Measurements from ENCODE around the gene CBFA2T3.

CBFA2T3 gene

GRCh38 chr16:88911136-88911945 is 65.7 kb downstream of the CBFA2T3 start:
- DNase-seq, result peak in 1 of 58 donors; percentile 44

DNA sequence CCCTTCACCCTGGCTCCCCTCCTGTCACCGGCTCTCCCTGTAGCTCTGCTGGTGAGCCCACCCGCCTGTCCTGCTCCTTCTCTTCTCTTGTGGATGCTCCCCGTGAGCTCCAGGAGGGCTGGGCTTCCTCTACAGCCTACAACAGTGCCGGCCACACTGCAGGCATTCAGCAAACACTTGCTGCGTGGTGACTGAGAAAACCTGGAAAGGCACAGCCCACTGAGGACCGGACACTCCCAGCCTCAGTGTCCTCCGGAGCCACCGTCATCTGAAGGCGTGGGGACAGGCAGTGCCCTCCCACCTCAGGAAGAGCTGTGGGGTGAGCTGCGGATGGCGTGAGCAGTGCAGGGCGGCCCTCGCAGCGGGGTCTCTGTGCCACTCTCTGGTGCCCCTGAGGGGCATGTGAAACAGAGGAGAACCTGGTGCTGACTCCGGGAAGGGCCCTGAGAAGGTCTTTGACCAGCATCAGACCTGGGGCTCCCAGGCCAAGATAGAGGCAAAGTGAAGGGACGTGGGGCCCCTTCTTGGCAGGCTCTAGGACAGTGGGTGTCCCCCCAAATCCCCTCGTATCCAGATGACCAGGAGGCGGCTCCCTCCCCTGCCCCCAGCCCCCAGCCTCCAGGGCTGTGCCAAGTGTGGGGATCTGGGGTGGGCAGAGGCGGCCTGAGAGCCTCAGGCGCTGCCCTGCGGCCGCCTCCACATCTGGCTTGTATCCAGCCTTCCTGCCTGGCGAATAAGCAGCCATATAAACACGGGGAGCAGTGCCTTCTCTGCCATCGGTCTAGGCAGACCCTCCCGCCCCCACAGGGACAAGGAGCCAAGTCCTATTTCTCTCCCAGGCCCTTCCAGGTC is 66.5 kb downstream of the CBFA2T3 start:
- DNase-seq, result no peak

DNA sequence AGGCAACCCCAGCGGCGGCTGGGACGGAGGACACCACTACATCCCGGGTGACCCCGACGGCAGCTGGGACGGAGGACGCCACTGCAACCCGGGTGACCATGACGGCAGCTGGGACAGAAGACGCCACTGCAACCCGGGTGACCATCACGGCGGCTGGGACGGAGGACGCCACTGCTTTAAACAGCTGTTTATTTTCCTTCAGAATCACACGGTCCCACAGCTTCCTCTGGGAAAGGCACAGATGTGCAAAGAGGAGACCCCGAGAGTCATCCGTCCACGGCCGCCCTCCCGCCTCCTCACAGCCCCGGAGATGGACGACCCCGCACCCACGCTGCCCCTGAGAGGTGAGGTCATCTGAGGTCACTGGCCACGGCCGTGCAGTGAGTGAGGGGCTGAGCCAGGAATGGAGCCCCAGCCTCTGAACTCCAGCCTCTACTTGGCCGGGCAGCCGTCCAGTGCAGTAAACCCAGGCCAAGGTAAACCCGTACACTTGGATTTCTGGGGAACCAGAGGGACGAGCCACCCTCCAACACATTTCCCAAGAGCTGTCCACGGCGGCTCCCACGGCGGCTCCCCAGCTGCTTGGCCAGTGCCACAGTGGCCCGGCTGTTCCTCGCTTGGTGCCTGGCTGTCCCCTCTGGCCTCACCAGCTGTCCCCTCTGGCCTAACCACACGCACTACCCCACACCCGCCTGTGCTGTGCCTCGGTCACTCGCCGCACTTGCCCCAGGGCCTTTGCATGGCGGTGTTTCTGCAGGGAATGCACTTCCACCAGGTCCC is 67.4 kb downstream of the CBFA2T3 start:
- no peak for DNase-seq

DNA sequence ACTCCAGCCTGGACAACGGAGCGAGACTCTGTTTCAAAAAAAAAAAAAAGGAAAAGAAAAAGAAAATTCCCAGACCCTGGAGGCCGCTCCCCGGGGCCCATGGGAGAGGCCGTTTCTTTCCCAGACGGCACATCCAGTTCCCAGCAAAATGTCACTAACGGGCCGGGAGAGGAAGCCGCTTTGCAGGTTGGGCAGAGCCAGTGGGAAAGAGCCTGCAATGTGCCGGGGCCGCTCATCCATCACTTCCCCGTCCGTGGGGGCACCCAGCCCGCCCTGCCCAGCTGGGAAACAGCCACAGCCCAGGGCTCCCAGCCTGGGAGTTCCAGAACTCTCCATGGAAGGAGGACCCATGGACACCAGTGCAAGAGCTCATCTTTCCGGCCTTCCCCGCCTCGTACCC is 68.7 kb downstream of the CBFA2T3 start:
- DNase-seq, result no peak

- no peak for DNase-seq
Measured at GRCh38 chr16:88907768-88908167, 69.2 kb downstream of the CBFA2T3 start.

DNA sequence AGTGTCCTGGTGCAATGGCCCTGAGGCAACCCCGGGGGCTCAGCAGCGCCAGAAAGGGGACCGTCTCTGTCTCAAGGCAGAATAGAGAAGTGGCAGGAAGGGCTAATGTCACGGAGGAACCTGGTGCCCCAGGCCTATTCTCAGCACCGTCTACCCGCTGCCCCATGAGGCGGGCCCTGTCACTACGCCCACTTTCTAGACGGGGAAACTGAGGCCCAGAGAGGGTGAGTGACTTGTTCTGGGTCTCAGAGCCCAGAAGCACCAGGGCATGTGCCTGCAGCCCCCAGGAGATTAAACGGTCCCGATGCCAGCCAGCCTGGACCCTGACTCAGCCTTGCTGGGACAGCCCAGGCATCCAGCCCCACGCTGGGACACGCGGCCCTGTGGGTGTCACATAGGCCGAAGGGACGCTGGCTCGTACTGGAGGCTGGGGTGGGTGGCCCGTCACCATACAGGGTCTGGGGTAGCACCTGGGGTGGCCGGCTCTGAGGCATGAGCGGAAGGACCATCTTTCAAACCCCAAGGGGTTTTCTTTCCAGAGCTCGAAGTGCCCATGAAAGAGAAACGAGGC is 70.4 kb downstream of the CBFA2T3 start:
- DNase-seq, result no peak

- DNase-seq, result no peak
Measured at GRCh38 chr16:88906020-88906419, 71.0 kb downstream of the CBFA2T3 start.

- no peak for DNase-seq
Measured at GRCh38 chr16:88905563-88905962, 71.4 kb downstream of the CBFA2T3 start.

GRCh38 chr16:88904676-88905365 is 72.2 kb downstream of the CBFA2T3 start:
- no peak for DNase-seq

DNA sequence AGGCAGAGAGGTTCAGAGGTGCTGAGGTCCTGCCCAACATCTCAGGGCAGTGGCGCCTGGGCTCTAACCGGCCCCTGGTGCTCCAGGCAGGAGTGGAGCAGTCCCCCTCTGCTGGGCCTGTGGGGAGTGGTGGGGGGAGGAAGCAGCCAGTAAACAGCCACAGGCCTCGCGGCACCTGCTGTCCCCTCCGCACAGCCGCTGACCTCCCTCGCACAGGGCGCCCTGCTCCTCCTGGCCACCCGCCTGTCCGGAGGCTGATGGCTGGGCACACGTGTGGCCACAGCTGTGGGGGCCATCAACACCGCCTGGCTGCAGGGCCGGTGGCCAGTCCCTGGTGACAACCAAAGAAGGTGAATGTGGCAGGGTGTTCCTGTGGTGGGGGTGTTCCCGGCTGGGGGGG is 73.7 kb downstream of the CBFA2T3 start:
- DNase-seq, result no peak

DNA sequence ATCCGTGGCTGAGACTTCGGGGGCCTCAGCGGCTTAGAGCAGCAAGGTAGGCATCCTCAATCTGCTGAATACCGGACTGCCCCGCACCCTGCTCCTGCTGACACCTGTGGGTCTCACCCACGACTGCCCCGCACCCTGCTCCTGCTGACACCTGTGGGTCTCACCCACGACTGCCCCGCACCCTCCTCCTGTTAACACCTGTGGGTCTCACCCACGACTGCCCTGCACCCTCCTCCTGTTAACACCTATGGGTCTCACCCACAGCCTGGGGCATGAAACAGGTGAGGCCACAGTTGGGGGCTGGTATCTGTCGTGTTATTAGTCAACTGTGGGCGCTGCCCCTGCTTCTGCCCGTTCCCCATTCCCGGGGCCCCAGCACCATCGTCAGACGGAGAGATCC is 74.3 kb downstream of the CBFA2T3 start:
- no peak for DNase-seq

DNA sequence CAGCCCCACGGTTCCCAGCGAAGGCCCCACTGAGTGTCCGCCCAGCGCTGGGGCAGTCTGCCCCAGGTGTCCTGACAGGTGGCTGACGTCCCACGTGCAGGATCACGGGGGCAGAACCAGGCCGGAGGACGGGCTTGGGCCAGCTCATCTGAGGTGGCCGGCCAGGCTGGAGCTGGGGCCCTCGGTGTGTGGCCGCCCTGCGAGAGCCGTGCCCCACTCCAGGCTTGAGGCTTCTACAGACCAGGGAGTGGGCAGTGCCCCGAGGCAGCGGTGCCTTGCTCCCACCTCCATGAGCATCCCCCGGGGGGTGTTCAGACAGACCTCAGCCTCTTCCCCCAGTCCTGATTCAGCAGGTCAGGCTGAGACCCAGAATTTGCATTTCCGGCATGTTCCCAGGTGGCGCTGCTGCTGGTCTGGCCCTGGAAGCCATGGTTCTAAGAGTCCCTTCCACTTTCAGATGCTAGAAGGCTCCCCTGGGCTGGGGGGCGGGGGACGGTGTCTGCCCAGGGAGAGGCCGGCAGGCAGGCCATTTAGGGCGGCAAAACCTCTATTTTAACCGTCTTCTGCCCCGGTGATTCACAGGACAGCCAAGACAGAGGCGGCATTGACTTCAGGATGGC is 75.2 kb downstream of the CBFA2T3 start:
- no peak for DNase-seq

- DNase-seq, result no peak
Measured at GRCh38 chr16:88900662-88901052, 76.3 kb downstream of the CBFA2T3 start.

DNA sequence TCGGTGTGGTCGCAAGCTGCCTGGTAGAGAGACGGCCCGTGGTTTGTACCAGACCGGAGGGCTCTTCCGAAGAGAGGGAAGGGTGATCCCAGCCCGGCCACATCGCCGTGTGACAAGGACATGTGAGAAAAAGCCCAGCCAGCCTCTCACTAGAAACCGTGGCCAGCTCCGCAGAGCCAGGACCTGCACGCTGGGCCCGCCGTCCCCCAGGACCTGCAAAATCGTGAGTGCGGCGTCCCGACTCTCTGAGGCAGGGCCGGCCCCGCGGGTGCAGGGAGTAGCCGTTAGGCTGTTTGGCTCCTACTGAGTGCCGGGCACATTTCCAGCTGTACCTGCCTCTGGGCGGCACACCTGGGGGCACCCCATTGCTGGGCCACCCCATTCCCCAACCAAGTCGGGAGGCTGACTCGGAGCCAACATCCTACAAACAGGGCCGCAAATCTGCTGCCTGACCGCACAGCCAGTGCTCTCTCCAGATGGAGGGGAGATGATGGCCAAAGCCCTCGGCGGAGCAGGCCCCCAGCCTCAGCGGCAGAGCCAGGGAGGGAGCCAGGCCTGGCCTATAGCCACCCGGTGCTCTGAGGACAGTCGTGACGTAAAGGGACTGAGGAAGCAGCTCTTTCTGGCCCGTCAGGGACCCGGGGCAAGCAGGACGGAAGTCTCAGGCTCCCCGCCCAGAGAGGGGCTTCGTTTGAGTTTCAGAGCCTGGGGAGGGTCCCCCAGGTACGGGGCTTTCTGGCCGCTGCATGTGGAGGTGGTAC is 76.9 kb downstream of the CBFA2T3 start:
- DNase-seq, result no peak

GRCh38 chr16:88897696-88898425 is 79.1 kb downstream of the CBFA2T3 start:
- DNase-seq, result no peak

- no peak for DNase-seq
Measured at GRCh38 chr16:88896238-88897070, 80.6 kb downstream of the CBFA2T3 start.

- DNase-seq, result no peak
Measured at GRCh38 chr16:88895335-88895734, 81.7 kb downstream of the CBFA2T3 start.
